Measurements from ENCODE around the gene SERPINE3.

The SERPINE3 gene

DNA sequence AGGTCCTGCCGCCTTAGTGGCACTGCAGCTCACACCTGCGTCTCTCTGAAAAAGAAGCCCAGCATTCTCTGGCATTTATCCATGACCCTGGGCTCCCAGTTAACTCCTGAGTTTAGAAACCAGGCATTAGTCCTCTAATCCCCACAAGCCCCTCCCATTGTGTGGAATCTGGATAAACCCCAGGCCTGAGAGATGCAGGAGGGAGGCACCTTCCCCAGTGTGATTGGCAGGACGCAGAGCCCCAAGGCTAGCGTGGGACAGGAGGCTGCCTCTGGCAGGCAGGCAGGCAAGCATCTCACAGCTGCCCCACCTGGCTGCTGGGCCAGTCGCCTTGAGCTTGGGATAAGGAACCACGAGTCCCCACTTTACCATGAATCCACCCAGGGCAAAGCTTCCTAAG, 11.0 kb upstream of the SERPINE3 start:
- no peak for DNase-seq (ENCODE audit: low spot score)

DNA sequence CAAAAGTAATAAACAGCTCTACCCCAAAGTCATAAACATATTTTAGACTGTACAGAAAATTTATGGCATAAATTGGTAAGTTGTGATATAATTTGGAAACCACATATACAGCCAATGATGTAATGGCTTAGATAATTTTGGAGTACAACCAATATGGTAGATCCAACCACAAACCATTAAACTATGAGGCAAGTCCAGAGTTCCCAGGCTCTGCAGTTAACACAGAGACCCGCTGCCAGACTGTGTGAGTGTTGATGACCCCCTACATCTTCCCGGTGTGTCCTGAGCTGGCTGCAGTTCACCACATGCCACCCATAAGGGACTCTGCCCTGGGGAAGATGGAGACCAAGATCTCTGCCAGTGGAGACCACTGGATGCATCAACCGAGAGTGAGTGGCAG, 9.9 kb upstream of the SERPINE3 start:
- no peak for DNase-seq (ENCODE audit: low spot score)

DNA sequence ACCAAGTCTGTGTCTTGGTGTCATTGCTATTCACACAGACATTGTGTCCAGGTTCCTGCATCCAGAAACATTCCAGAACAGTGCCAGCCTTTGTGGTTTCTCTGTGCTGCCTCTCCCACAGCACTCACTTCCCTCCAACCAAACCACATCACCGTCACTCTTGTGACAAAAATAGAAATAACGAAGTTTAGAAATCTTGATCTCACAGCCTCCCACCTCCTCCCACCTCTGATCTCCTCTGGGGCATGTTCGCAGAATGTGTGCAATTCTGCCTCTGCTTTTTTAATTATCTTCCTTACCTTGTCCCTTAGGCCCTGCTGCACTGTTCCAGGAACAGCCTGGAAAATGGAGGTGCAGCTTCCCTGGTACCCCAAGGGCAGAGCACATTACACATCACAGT, 8.7 kb upstream of the SERPINE3 start:
- DNase-seq (ENCODE audit: low spot score): no peak

DNA sequence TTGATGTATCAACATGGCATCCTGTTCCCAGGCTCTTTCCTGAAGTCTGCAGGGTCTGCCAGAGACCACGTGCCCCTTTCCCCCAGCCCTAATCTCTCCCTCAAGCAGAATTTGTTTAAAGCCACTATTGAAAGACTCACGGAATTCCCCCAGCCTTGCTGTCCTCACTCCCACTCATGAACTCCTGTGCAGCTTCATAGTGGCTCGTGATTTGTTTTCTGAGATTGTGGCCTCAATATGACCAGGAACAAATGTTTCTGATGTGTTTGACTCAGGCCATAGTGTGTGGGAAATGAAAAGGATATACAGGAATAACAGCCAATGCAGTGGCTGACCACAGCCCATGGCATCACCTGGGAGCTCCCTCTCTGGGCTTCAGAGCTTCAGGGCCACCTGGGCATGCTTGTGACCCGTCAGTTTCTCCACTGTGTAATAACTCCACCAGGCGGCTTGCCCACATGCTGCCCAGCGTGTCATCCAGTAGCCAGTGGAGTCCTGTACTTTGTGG, 8.1 kb upstream of the SERPINE3 start:
- no peak for DNase-seq (ENCODE audit: low spot score)

DNA sequence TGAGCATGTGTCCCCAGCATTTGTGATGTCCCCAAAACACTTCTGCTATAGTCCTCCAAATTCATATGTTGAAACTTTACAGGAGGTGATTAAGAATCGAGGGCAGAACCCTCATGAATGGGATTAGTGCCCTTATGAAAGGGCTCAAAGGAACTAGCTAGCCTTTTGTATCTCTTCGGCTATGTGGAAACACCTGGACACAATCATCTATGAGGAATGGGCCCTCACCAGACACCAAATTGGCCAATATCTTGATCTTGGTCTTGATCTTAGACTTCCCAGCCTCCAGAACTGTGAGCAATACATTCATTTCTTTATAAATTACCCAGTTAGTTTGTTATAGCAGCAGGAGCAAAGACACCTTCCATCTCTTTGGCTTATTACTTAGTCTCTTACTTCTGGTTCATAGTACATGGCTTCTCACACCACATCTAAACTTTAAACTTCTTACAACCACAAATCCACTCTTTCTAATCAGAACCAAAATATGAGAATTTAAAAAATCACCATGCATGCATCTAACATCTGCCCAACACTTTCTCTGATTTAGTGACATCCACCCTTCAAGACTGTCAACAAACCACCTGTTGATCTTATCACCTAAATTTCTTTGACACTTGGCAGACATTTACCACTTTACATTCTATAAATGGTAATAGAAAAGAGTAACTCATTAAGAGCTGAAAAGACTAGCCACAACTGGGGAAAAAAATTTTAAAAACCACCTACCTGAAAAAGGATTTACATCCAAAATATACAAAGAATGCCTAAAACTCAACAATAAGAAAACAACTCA, 6.7 kb upstream of the SERPINE3 start:
- no peak for DNase-seq (ENCODE audit: low spot score)

DNA sequence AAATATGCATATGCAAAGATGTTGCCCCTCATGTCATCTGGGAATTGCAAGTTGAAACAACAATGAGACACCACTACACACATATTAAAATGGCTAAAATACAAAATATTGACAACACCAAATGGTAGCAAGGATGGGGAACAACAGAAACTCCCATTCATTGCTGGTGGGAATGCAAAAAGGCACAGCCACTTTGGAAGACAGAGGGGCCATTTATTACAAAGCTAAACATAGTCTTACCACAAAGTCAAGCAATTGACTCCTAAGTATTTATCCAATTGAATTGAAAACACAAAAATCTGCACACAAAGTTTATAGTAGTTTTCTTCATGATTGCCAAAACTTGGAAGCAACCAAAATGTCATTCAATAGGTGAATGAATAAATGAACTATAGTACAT, 6.1 kb upstream of the SERPINE3 start:
- DNase-seq (ENCODE audit: low spot score): no peak

DNA sequence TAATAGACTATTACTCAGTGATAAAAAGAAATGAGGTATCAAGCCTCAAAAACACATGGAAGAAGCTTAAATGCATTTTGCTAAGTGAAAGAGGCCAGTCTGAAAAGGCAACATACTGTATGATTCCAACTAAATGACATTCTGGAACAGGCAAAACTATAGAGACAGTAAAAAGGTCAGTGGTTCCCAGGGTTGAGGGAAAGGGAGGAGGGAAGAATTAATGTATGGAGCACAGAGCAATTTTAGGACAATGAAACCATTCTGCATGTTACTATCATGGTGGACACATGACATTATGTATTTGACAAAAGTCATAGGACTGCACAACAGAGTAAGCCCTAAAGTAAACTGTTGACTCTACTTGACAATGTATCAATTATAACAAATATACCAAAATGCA, 5.7 kb upstream of the SERPINE3 start:
- DNase-seq (ENCODE audit: low spot score): no peak

DNA sequence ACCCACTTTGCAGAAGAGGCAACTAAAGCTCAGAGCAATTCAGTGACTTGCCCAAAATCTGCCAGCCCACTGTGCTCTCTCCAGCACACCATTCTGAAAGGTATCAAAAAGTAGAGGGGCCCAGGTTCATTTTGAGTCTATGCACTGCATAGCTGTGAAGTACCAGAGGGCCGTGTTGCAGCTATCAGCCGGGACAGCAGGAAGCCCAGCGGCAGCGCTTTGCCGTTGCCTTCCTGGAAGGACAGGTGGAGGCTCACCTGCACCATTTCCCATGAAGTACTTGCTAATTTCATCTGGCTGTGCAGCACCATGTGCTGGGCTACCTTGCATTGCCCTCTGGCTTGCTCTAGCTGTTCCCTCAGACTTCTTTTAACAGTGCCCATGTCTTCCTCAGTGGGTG, 2.7 kb upstream of the SERPINE3 start:
- no peak for DNase-seq (ENCODE audit: low spot score)

DNA sequence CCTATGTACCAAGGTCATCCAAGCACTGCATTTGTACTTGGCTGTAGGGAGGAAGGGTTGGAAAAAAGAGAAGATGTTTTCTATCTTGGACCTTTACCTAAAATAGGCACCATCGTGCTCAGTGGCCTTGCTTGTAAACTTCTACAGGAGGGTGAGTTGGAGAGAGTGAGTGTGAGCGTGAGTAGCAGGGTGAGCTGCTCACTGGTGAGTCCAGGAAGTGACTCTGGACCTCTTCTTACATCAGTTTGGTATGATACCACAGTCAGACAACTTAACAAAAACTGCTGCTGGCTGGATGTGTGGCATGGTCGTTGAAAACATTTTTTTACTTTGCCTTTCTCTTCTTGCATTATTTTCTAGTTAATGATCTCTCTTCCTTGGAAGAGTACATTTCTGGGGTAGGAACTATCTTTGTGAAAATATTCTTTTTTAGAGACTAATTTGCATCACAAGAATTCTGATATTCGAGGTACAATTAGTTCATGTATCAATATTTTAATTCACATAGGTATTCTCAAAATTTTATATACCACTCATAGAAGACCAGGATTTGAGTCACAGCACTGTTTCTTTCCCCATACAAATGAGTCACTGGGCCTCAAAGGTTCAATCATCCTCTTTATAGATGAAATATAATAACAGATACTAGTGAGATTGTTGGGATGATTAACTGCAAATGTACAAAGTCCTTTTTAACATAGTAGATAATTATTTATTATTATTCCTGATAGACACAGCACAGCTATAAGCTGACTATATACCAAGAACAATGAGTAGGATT, 651 bp downstream of the SERPINE3 start:
- DNase-seq (ENCODE audit: low spot score): no peak

DNA sequence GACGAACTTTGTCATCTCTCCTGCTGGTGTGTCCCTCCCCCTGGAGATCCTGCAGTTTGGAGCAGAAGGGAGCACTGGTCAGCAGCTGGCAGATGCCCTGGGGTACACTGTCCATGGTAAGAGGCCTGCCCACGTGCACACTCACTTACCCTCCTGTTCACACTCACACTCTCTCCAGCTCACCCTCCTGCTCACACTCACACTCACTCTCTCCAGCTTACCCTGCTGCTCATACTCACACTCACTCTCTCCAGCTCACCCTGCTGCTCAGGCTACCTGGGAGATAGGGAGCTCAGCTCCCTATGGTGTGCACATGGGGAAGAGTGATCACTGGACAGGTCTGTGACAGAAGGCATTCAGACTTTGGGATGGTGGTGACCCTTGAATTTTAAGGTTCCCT, 1.7 kb downstream of the SERPINE3 start:
- DNase-seq (ENCODE audit: low spot score): no peak

DNA sequence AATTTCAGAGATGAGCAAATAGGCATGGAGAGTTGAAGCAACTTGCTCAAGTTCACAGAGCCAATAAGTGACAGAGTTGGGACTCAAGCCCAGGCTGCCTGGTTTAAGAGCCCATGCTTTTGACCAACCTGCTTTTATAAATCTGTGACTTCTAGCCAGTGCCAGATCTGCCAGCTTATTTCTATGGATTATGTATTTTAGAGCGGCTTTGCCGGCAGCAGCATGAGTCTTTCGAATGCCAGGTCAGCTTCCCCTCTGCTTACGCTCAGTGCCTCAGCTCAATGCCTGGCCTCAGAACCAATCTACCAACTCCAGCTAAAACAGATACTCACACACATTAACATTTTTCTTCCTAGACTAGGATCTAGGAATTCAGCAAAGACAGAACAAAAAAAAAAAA, 2.3 kb downstream of the SERPINE3 start:
- DNase-seq (ENCODE audit: low spot score): no peak

DNA sequence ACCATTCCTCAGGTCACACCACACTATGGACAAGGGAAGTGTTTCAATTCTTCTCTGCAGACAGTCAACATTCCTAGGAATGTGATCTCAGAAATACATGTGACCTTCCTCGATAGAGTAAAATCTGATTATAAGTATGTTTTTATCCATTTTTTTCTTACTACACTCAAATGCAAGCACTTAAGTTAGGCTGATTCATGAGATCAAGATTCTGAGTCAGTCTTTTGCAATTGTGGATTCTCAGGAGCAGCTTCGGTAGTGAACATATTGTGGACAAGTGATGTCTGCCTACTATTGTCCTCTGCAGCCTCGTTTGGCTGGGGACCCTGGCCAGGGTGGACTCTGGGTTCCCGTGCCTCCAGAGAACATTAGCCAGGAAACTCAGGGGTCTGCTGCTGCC, 3.2 kb downstream of the SERPINE3 start:
- DNase-seq (ENCODE audit: low spot score): no peak

DNA sequence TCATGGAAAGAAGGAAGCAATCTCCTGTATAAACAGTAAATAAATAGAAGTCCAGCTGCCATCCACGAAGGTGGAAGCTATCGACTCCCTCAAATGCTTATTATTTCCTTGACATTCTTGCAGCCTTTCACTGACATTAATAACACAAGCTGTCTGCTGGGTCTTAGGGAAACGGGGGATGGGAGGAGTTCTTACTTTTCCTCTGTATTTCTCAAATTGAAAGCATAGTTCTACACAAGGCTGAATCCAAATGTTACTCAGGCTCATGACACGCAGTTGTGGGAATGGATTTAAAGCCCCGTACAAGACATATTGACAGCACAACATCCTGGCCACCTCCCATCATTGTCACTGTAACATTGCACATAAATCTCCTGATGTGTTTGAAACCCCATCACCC, 4.0 kb downstream of the SERPINE3 start:
- DNase-seq (ENCODE audit: low spot score): no peak

DNA sequence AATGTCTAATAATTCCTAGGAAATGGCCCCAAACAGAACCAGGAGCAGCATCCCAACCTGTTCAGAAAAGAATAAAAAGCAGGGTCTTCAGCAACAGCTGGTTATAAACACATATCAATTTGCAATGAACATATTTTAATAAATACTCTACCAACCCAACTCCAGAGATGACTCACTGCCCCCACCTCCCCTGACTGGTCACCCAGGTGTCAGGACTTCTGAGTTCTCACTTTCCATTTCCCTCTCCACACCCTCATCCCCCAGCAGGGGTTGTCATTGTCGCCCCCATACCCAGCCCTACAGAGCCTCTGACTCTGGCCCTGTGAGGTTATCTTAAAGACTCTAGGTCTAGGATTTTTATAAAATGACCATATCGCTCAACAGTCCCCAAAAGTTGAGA, 6.9 kb downstream of the SERPINE3 start:
- DNase-seq (ENCODE audit: low spot score): no peak

DNA sequence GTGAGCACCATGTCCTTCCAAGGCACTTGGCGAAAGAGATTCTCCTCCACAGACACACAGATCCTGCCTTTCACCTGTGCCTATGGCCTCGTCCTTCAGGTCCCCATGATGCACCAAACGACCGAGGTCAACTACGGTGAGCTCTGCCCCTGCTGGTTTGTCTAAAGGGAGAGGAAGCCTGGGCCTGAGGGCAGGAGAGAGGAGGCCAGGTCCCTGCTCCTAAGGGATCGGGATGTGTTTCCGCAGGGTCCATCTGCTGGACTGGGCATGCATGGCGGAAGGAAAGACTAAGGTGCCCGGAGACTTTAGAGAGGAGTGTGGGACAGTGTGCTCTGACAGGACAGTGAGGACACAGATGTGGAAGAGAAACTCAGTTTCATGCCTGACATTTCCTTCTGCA, 7.6 kb downstream of the SERPINE3 start:
- DNase-seq (ENCODE audit: low spot score): no peak

DNA sequence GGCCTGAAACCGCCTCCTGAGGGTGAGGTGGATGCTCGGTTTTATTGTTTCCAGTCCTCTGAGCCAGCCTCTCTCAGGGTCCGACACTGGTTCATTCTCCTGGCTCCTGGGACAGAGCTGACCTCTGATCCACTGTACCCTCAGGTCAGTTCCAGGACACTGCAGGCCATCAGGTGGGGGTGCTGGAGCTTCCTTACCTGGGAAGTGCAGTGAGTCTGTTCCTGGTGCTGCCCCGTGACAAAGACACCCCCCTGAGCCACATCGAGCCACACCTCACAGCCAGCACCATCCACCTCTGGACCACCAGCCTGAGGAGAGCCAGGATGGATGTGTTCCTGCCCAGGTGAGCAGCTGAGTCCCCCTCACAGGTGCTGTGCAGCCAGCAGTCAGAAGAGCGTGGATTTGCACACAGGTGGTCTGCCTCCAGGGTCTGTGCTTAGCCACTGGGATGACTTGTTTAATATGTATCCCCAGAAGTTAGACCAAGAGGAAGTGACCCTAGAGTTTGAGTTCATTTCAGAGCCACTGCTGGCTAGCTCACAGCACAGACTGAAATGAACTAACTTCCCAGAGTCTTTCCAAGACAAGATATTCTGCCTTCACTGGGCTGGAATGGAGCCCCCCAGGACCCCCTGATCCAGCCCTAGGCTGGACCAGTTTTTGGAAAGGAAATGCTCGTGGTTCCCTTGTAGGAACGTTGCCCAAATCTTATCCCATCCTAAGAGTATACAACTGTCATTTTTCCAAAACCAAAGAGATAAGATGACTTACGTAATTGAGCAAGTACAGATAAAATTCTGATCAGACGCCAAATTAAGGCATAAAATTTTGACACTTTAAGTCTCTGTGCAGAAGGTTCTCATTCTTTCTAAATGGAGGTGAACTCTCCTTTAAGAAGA, 8.8 kb downstream of the SERPINE3 start:
- DNase-seq (ENCODE audit: low spot score): no peak

DNA sequence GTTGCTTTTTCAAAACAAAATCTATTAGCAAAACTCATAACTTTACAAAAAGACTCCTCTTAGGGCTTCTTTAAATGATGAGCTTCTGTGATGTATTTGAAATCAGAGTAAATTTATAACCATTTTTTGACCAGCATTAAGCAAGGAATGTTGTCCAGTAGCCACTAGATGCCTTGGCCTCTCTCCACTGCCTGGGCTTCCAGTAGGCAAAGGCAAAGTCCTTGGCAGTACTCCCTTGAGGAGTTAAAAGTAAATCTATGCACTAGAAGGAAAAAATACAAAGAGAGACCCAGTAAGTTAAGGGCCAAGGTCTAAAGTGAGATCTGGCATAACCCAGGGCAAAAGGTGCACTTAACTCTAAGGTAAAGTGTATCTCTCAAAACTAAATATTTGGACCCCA, 9.5 kb downstream of the SERPINE3 start:
- DNase-seq (ENCODE audit: low spot score): no peak

DNA sequence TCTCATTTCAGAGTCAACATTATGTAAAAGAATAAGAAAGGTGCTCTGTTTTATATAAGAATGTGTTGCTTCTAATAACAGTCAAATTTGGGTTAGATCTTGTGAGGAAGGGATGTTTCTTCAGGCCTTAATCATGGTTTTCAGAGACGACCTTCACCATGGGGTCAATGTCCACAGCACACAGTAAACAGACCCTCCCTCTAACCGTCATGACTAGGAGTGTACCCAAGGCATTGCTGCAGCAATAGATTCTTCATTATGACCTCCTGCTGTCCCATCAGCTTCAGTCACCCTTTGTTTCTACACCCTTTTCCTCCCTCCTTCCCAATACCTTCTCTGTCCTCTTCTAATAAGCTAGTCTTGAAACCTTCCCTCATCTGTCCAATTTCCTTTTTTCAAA, 15.7 kb downstream of the SERPINE3 start:
- DNase-seq (ENCODE audit: low spot score): no peak

DNA sequence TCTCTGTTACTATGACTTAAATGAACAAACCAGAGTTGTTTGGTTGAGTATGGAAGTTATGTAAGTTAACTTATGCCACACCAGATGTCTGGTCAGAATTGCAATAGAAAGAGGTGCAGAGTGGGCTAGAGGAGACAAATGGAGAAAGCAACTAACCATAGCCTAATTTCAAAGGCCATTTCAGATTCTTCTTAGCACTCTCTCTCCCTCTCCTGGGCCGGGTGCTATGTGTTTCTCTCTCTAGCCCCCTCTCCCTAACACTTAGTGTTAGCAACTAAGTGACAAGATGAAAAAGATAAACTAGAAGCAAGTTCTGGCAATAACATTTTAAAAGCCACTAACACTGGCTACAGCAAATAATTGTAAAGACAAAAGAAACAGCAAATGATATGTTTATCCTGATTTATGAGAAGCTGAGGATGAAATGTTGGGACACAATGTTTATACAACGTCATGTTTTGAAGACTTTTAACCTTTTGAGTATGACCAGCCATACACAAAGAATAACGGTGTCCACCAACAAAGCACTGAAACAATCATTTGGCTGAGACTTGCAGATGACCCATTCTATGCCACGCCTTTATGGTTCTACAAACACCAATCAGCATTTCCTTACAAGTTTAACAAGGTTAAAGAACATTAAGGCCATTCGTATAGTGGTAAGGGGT, 18.6 kb downstream of the SERPINE3 start:
- DNase-seq (ENCODE audit: low spot score): no peak

DNA sequence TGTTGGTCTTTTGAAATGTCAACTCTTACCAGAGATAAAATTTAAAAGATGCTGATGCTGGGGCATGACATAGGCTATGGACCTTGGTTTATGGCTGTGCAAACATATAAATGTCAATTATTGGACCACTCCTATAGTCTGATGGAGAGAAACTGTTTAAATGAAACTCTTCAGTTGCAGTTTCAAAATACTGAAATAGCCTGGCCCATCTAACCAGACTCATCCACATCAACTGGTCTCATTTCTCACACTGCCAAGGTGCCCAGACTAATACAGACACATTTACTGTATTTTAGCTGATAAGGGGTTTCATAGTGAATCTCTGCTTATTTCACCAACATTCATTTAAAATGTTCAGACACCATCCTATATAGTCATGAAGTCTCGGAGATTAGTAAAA, 19.9 kb downstream of the SERPINE3 start:
- DNase-seq (ENCODE audit: low spot score): no peak

DNA sequence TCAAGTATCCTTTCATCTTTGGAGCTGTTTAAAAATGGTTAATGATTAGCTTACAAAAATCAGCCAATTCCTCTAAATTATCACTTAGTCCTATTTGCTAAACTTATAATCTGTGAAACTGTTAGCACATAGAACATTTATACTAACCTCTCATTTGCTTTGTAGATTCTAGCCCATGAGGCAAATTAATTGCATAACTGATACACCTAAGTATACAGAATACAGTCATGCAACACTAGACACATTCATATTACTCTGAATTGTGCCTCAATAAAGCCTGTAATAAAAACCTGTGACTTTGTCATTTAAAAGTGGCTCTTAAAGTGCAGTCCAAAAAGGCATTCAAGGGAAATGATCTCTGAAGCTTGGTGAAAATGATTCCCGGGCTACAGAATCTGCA, 21.0 kb downstream of the SERPINE3 start:
- DNase-seq (ENCODE audit: low spot score): no peak

DNA sequence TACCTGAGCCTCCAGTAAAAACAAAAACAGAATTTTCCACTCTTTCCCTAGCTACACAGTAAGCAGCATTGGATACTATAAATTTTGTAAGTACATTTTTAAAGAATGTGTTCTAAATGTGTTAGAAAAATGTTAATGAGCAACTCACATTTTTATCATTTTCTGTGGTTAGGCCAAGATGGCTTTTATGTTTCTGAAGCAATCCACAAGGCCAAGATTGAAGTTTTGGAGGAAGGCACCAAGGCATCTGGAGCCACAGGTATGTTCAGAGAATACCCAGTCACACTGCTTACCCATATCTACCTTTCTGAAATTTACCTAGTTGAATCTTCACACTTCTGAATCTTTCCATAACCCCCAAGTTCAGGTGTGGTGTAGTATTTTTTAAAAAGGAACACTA, 21.6 kb downstream of the SERPINE3 start:
- no peak for DNase-seq (ENCODE audit: low spot score)
